Measurements from ENCODE around the gene RGS11. TPM values are rescaled to one million over a fixed set of nuclear protein-coding genes. Genes with fewer than 3 reads are reported as not detected.

The RGS11 gene
- polyA plus RNA-seq, 1 donor (not counting 4 experiments of a cell fraction or from before 2014, with no cell fraction given): not detected

GRCh38 chr16:285146-286055 is 9.7 kb upstream of the RGS11 start:
- no peak overlapping the region for H3K4me2 ChIP-seq (ENCODE audit: control insufficient read depth, extremely low read depth, insufficient read depth, low read depth, low read length)
- dilution Hi-C loops (cut with MboI; ENCODE audit: extremely low pct_ligation_motif_present, low sequenced_read_pairs): no loop called here
- no peak for FAIRE-seq

GRCh38 chr16:284204-285120 is 8.7 kb upstream of the RGS11 start:
- dilution Hi-C loops (cut with MboI; ENCODE audit: extremely low pct_ligation_motif_present, low sequenced_read_pairs): no loop called here
- H3K27me3 ChIP-seq (ENCODE audit: control insufficient read depth, extremely low read depth, insufficient read depth, low read length): peaks cover 36% of the 10 kb centered on the region
- H2AFZ ChIP-seq (ENCODE audit: control insufficient read depth, low read length): no peak overlapping the region
- H3K4me2 ChIP-seq (ENCODE audit: control insufficient read depth, extremely low read depth, insufficient read depth, low read depth, low read length): no peak overlapping the region
- TF ChIP-seq CTCF (optimal IDR thresholded peaks at IDR 0.05 in 1 of 3, IDR thresholded peaks at IDR 0.05 in 1 of 3, conservative IDR thresholded peaks at IDR 0.05 in 1 of 3; ENCODE audit: extremely low read depth in 1 of 3, insufficient read depth in 2 of 3, low read length in 3 of 3) (no peak), EZH2 (IDR thresholded peaks at IDR 0.05; ENCODE audit: low read length) (no peak)
- DNase-seq (ENCODE audit: low read depth, low spot score): no peak
- no peaks in the 10 kb centered on the region for H3K79me2 ChIP-seq (ENCODE audit: control insufficient read depth, insufficient read depth, low read length)
- no peak overlapping the region for H3K27ac ChIP-seq (ENCODE audit: control insufficient read depth, insufficient read depth, low read length)
- no peaks in the 10 kb centered on the region for H3K9me1 ChIP-seq (ENCODE audit: control insufficient read depth, extremely low read depth, insufficient read depth, low read length)
- H4K20me1 ChIP-seq (ENCODE audit: control insufficient read depth, extremely low read depth, insufficient read depth, low read length): no peaks in the 10 kb centered on the region
- H3K36me3 ChIP-seq (ENCODE audit: control insufficient read depth in 2 of 2, extremely low read depth in 1 of 2, insufficient read depth in 2 of 2, low read length in 2 of 2): peaks cover 4 to 12% of the 10 kb centered on the region in 2 experiments
- no peaks in the 10 kb centered on the region for H3K4me1 ChIP-seq (ENCODE audit: control insufficient read depth, extremely low read depth, insufficient read depth, low read length)
- H3K9ac ChIP-seq (ENCODE audit: control insufficient read depth, extremely low read depth, insufficient read depth, low read length): no peak overlapping the region
- FAIRE-seq: no peak
- H3K4me3 ChIP-seq (ENCODE audit: control insufficient read depth in 2 of 3, extremely low read depth in 1 of 3, insufficient read depth in 2 of 3, low read depth in 1 of 3, low read length in 3 of 3): no peak overlapping the region
- H3K9me3 ChIP-seq (ENCODE audit: control insufficient read depth, low read depth, low read length): no peaks in the 10 kb centered on the region

More at GRCh38 chr16:285146-286055, 9.7 kb upstream of the RGS11 start:
- Histone ChIP-seq H3K4me3 (ENCODE audit: control insufficient read depth in 2 of 3, extremely low read depth in 1 of 3, insufficient read depth in 2 of 3, low read depth in 1 of 3, low read length in 3 of 3) (no peak overlapping the region), H3K9me1 (ENCODE audit: control insufficient read depth, extremely low read depth, insufficient read depth, low read length) (no peaks in the 10 kb centered on the region), H4K20me1 (ENCODE audit: control insufficient read depth, extremely low read depth, insufficient read depth, low read length) (no peaks in the 10 kb centered on the region), H3K27me3 (ENCODE audit: control insufficient read depth, extremely low read depth, insufficient read depth, low read length) (peaks cover 30% of the 10 kb centered on the region), H3K27ac (ENCODE audit: control insufficient read depth, insufficient read depth, low read length) (no peak overlapping the region), H3K4me1 (ENCODE audit: control insufficient read depth, extremely low read depth, insufficient read depth, low read length) (no peaks in the 10 kb centered on the region), H3K36me3 (ENCODE audit: control insufficient read depth in 2 of 2, extremely low read depth in 1 of 2, insufficient read depth in 2 of 2, low read length in 2 of 2) (peaks cover 4 to 17% of the 10 kb centered on the region in 2 experiments), H3K9ac (ENCODE audit: control insufficient read depth, extremely low read depth, insufficient read depth, low read length) (no peak overlapping the region), H2AFZ (ENCODE audit: control insufficient read depth, low read length) (no peak overlapping the region), H3K9me3 (ENCODE audit: control insufficient read depth, low read depth, low read length) (no peaks in the 10 kb centered on the region), H3K79me2 (ENCODE audit: control insufficient read depth, insufficient read depth, low read length) (no peaks in the 10 kb centered on the region)
- no peak for DNase-seq (ENCODE audit: low read depth, low spot score)
- TF ChIP-seq CTCF (optimal IDR thresholded peaks at IDR 0.05 in 1 of 3, IDR thresholded peaks at IDR 0.05 in 1 of 3, conservative IDR thresholded peaks at IDR 0.05 in 1 of 3; ENCODE audit: extremely low read depth in 1 of 3, insufficient read depth in 2 of 3, low read length in 3 of 3): no peak
- no peak for TF ChIP-seq EZH2 (IDR thresholded peaks at IDR 0.05; ENCODE audit: low read length)
